ENCODE measurements around the gene CDKAL1.

GRCh38 chr6:20707870-20708269, 173.6 kb downstream of the CDKAL1 start:
- TF ChIP-seq CTCF (IDR thresholded peaks at IDR 0.05; ENCODE audit: low read length) = no peak
- no peak for TF ChIP-seq EZH2 (optimal IDR thresholded peaks at IDR 0.05; ENCODE audit: low read depth, low read length)
- no peak for TF ChIP-seq EZH2phosphoT487 (IDR thresholded peaks at IDR 0.05; ENCODE audit: low read length)
